DMS 273 (cell line): ENCODE results near the gene IL3.

Source experiments
- DNase-seq: peaks from one replicate; lab custom pipeline; 2025; ENCODE audit not compliant: unreplicated experiment; lab: John Stamatoyannopoulos, UW

IL3 gene

GRCh38 chr5:132072070-132072469 is 11.6 kb downstream of the IL3 start:
- DNase-seq = no peak

DNA sequence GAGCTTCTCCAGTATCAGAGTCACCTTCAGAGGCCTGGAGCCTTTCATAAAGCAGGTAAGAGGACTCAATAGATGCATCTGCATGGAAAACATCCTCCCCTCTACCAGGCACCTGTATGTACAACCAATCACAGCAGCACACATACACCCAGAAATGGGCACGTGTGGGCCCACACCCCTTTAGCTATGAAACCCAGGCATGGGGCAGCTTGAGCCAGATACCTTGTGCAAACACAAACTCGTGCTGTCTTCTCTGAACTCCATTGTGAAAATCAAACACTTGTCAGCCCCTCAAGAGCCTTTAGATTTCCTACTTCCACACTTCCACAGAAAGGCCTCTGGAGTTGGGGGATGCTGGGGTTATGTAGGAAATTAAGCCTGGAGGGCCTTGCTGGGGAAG is 12.1 kb downstream of the IL3 start:
- DNase-seq = no peak

DNA sequence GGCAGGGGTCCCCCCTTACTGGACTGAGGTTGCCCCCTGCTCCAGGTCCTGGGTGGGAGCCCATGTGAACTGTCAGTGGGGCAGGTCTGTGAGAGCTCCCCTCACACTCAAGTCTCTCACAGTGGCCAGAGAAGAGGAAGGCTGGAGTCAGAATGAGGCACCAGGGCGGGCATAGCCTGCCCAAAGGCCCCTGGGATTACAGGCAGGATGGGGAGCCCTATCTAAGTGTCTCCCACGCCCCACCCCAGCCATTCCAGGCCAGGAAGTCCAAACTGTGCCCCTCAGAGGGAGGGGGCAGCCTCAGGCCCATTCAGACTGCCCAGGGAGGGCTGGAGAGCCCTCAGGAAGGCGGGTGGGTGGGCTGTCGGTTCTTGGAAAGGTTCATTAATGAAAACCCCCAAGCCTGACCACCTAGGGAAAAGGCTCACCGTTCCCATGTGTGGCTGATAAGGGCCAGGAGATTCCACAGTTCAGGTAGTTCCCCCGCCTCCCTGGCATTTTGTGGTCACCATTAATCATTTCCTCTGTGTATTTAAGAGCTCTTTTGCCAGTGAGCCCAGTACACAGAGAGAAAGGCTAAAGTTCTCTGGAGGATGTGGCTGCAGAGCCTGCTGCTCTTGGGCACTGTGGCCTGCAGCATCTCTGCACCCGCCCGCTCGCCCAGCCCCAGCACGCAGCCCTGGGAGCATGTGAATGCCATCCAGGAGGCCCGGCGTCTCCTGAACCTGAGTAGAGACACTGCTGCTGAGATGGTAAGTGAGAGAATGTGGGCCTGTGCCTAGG is 13.0 kb downstream of the IL3 start, which contains the start of gene CSF2:
TSS of gene CSF2 (plus strand) at position 559 of the 783 bp plus-strand sequence. CDS start at position 594, 35 bp downstream.
- no peak for DNase-seq

DNA sequence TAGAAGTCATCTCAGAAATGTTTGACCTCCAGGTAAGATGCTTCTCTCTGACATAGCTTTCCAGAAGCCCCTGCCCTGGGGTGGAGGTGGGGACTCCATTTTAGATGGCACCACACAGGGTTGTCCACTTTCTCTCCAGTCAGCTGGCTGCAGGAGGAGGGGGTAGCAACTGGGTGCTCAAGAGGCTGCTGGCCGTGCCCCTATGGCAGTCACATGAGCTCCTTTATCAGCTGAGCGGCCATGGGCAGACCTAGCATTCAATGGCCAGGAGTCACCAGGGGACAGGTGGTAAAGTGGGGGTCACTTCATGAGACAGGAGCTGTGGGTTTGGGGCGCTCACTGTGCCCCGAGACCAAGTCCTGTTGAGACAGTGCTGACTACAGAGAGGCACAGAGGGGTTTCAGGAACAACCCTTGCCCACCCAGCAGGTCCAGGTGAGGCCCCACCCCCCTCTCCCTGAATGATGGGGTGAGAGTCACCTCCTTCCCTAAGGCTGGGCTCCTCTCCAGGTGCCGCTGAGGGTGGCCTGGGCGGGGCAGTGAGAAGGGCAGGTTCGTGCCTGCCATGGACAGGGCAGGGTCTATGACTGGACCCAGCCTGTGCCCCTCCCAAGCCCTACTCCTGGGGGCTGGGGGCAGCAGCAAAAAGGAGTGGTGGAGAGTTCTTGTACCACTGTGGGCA is 13.8 kb downstream of the IL3 start:
- DNase-seq = no peak

GRCh38 chr5:132074772-132075718 is 14.6 kb downstream of the IL3 start:
- peak; percentile 36 for DNase-seq

- DNase-seq = no peak
Observed at GRCh38 chr5:132075719-132076077, 15.2 kb downstream of the IL3 start.

DNA sequence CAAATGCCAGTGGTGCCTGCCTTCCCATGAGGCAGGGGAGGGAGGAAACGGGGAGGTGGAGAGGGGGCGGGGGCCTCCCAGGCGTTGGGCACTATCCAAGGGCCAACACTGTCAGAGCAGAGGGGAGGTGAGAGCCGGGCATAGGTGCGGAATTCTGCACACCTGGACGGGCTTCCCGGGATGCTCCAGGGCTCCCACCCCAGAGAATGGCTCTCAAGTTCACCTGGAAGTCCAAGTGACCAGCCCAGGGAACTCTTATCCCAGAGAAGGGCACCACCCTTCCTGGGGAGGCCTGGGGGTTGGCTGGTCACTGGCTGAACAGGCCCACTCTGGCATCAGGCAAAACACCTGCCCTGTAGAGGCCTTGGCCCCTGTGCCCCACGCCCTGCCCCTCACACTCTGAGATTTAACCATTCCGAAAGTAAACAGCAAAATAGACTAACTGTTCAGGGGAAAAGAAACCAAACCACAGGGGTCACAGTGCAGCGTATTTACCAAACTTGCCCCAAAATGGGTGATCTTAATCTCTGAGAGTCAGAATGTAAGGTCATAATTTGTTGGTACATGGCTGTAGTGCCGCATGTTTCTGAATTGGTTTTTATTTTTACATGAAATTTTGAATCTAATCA is 15.9 kb downstream of the IL3 start:
- DNase-seq = no peak

DNA sequence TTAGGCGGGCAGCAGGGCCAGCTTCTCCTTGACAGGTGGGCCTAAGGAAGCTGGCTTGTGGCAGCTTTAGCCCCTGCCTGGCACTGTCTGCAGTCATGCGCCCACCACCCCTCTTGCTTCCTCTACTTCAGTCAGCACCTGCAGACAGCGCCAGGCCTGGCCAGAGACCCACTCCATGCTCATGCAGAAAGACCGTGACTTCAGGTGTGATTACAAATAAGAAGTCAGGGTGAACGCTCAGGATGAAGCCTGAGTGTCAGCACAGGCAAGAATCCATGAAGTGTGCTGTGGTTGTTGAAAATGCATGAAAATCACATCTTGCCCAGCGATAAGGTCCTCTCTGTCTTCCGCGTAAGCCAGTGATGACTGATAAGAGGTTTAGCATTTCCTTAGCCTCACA is 16.5 kb downstream of the IL3 start:
- no peak for DNase-seq

DNA sequence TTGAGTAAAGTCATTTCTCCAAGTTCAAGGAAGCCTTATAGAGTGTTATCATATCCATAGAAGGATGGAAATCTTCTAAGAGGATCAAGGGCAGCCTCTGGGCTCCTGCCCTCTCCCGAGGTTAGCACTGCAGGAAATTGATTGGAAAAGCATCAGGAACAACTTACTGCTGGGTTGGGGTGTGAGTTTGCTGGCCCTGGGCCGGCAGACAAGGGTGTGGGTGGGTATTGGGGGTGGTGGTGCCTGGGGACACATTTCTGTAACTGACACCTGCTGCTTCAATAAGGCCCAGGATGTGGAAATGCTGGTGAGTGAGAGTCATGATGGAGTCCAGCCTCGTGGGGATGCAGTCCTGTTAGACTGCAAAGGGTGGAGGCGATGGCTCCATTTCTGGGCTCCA is 18.6 kb downstream of the IL3 start:
- DNase-seq = no peak

DNA sequence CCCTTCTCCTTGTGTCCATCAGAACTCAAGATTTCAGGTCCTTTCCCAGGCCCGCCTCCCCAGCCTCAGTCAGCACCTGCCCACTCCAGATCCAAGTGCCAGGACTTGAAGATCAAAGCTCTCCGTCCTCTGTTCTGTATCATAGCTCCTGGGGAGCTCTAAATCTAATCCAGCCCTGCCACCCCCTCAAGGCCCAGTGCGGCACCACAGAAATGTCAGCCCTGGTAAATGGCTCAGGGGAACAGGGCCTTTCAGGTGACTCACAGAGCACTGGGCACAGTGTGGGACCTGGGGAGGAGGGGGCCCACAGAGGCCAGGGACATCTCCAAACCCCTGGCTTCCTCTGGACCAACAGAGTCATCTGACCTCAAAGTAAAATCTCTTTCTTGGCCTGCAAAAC is 19.2 kb downstream of the IL3 start:
- DNase-seq = no peak

DNA sequence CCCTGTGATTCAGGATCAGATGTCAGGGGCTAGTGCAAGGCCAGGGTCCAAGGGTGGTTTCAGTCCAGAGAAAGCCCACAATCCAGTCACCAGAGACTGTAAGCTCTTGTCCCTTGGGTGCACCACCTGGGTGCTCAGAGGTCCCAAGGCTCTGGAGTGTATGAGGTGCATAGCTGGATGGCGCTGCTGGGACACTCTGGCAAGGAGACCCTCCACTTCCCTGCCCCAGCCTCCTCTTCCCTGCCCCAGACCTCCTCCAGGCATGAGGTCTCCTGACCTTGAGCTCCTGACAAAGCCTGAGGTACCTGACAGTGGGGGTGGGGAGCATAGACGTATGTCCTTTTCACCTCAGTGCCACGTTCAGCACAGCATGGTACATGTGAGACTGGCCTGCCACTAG is 20.1 kb downstream of the IL3 start:
- DNase-seq = no peak

GRCh38 chr5:132081458-132081857 is 21.0 kb downstream of the IL3 start:
- DNase-seq = no peak

- DNase-seq = no peak
Observed at GRCh38 chr5:132082329-132083023, 22.0 kb downstream of the IL3 start.

DNA sequence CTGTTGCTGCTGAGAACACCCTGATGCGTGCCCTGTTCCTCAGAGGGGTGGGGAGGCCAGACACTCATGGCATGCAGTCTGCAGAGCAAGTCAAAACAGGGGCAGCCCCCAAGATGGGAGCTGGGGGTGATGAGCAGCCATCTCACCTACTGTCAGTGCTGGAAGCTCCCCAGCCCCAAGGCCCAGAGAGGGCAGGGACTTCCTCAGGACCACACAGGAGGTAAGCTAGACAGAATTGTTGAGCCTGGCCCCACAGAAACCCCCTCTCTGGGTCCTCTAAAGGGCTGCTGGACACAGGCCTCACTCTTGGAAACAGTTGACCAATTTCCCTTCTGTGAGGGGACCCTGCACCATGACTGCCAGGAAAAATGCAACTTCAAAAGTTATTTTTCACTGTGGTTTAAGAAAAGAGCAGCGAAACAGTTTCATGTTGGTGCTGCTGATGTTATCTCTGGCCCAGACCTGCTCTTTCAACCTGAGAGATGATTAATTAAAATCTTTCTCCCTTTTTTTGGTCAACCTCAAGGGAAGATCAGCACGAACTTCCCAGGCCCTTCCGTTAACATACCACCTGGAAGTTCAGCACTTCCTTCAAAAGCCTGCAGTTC is 22.7 kb downstream of the IL3 start:
- no peak for DNase-seq

- peak; percentile 43 for DNase-seq
Observed at GRCh38 chr5:132085686-132086085, 25.2 kb downstream of the IL3 start.

GRCh38 chr5:132086277-132086794 is 25.9 kb downstream of the IL3 start:
- peak; percentile 97 for DNase-seq

- peak; percentile 67 for DNase-seq
Observed at GRCh38 chr5:132087176-132087575, 26.7 kb downstream of the IL3 start.

- no peak for DNase-seq
Observed at GRCh38 chr5:132087661-132088060, 27.2 kb downstream of the IL3 start.

DNA sequence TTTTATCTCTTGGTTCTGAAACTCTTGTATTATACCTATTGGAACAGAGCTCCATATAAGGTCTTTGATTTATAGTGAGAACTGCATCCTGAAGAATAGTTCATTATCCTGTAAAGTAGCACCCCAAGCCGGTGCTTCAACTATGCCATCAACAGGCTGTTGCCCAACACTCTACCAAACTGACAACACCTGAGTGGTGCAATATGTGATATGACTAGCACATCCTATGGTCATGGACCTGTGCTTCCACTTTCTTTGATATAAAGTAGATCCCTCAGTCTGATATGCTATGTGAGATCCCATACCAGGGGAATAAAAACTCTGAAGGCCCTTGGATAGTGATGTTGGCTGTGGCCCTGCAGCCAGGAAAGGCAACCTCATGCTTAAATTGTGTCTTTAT is 28.9 kb downstream of the IL3 start:
- no peak for DNase-seq

GRCh38 chr5:132090107-132090506 is 29.7 kb downstream of the IL3 start:
- DNase-seq = peak; percentile 96
